LNCAP (cell line): Measurements from ENCODE around the gene ABCC1.

Experiments used
- CTCF ChIP-seq: fragments of 450-650 bp; IDR thresholded peaks from 2 replicates; pipeline ENCODE4 v1.5.1; 2017; ENCODE audit warnings: mild to moderate bottlenecking

Gene ABCC1

GRCh38 chr16:16120382-16121184 is 171.2 kb downstream of the ABCC1 start:
- no peak for TF ChIP-seq CTCF

- no peak for TF ChIP-seq CTCF
These were observed 171.8 kb downstream of the ABCC1 start for GRCh38 chr16:16121185-16121727.

GRCh38 chr16:16122264-16122663 is 172.8 kb downstream of the ABCC1 start:
- no peak for TF ChIP-seq CTCF

GRCh38 chr16:16124438-16124837 is 175.0 kb downstream of the ABCC1 start:
- no peak for TF ChIP-seq CTCF

- TF ChIP-seq CTCF = no peak
These were observed 175.6 kb downstream of the ABCC1 start for GRCh38 chr16:16124974-16125373.

- no peak for TF ChIP-seq CTCF
These were observed 177.5 kb downstream of the ABCC1 start for GRCh38 chr16:16126896-16127295.

GRCh38 chr16:16127469-16128116 is 178.2 kb downstream of the ABCC1 start:
- TF ChIP-seq CTCF = peak; percentile 87
